HEK293T (cell line): ENCODE data around the gene BCCIP.

Experiments used
- BHLHE40 ChIP-seq: fragments of 450-650 bp; IDR thresholded peaks from 2 replicates; pipeline ENCODE4 v1.6.1; 2016; ENCODE audit warnings: mild to moderate bottlenecking, moderate library complexity, borderline replicate concordance
- CTBP1 ChIP-seq: fragments of 450-650 bp; IDR thresholded peaks from 2 replicates; pipeline ENCODE4 v1.6.1; 2016; ENCODE audit warnings: borderline replicate concordance
- FOXK2 ChIP-seq: fragments of 450-650 bp; IDR thresholded peaks from 2 replicates; pipeline ENCODE4 v1.6.1; 2016; ENCODE audit warnings: mild to moderate bottlenecking
- FOXM1 ChIP-seq: fragments of 450-650 bp; IDR thresholded peaks from 2 replicates; pipeline ENCODE4 v1.6.1; 2017; ENCODE audit warnings: mild to moderate bottlenecking, borderline replicate concordance
- HDGF ChIP-seq: fragments of 450-650 bp; IDR thresholded peaks from 2 replicates; pipeline ENCODE4 v1.6.1; 2017; ENCODE audit warnings: antibody characterized with exemption, borderline replicate concordance
- LEF1 ChIP-seq: fragments of 450-650 bp; IDR thresholded peaks from 2 replicates; pipeline ENCODE4 v1.6.1; 2017; ENCODE audit warnings: mild to moderate bottlenecking, borderline replicate concordance
- SP1 ChIP-seq: fragments of 450-650 bp; IDR thresholded peaks from 2 replicates; pipeline ENCODE4 v1.6.1; 2017
- SUZ12 ChIP-seq: fragments of 450-650 bp; IDR thresholded peaks from 2 replicates; pipeline ENCODE4 v1.6.1; 2016; ENCODE audit warnings: mild to moderate bottlenecking
- ZNF384 ChIP-seq: fragments of 450-650 bp; IDR thresholded peaks from 2 replicates; pipeline ENCODE4 v1.6.1; 2016

GRCh38 chr10:125845617-125846016, 22.3 kb downstream of the BCCIP start:
- TF ChIP-seq FOXK2: no peak
- TF ChIP-seq LEF1: no peak
- no peak for TF ChIP-seq ZNF384
- TF ChIP-seq CTBP1: no peak
- no peak for TF ChIP-seq HDGF
- TF ChIP-seq SP1: no peak
- no peak for TF ChIP-seq SUZ12
- no peak for TF ChIP-seq FOXM1
- no peak for TF ChIP-seq BHLHE40
